Smooth muscle cell (in vitro differentiated cells): Measurements from ENCODE around the gene PNKP. TPM values are rescaled to one million over a fixed set of nuclear protein-coding genes. Genes with fewer than 3 reads are reported as not detected.

Experiments used
- DNase-seq: peaks from one replicate; lab custom pipeline; 2025; ENCODE audit not compliant: unreplicated experiment; lab: John Stamatoyannopoulos, UW
- H2AFZ ChIP-seq: fragments of 200-600 bp; sonication (generic); 2 replicates; pipeline ENCODE4 v1.6.0; 2016; ENCODE audit warnings: antibody characterized with exemption, low read depth, mild to moderate bottlenecking
- H3F3A ChIP-seq: fragments of 200-600 bp; sonication (generic); 2 replicates; pipeline ENCODE4 v1.6.0; 2017; ENCODE audit warnings: antibody characterized with exemption, low read depth
- H3K27ac ChIP-seq: fragments of 200-600 bp; sonication (generic); 2 replicates; pipeline ENCODE4 v1.5.1; 2016; ENCODE audit warnings: low read depth, mild to moderate bottlenecking
- H3K27me3 ChIP-seq: fragments of 200-600 bp; sonication (generic); 2 replicates; pipeline ENCODE4 v1.6.1; 2016; ENCODE audit warnings: low read depth, mild to moderate bottlenecking
- H3K36me3 ChIP-seq: fragments of 200-600 bp; sonication (generic); 2 replicates; pipeline ENCODE4 v1.5.1; 2016; ENCODE audit warnings: low read depth
- H3K4me1 ChIP-seq: fragments of 200-600 bp; sonication (generic); 2 replicates; pipeline ENCODE4 v1.5.1; 2016; ENCODE audit warnings: low read depth
- H3K4me2 ChIP-seq: fragments of 200-600 bp; sonication (generic); 2 replicates; pipeline ENCODE4 v1.6.0; 2016; ENCODE audit warnings: mild to moderate bottlenecking
- H3K4me3 ChIP-seq: fragments of 200-600 bp; sonication (generic); 2 replicates; pipeline ENCODE4 v1.5.1; 2016; ENCODE audit warnings: mild to moderate bottlenecking
- H3K79me2 ChIP-seq: fragments of 200-600 bp; sonication (generic); 2 replicates; pipeline ENCODE4 v1.6.0; 2016; ENCODE audit warnings: low read depth, mild to moderate bottlenecking
- H3K9ac ChIP-seq: fragments of 200-600 bp; sonication (generic); 2 replicates; pipeline ENCODE4 v1.6.0; 2016; ENCODE audit warnings: low read depth
- H3K9me3 ChIP-seq: fragments of 200-600 bp; sonication (generic); replicated peaks from 2 replicates; pipeline ENCODE4 v1.5.1; 2016; ENCODE audit warnings: low read depth
- H4K20me1 ChIP-seq: fragments of 200-600 bp; sonication (generic); 2 replicates; pipeline ENCODE4 v1.6.0; 2016; ENCODE audit warnings: low read depth
- CTCF ChIP-seq: fragments of 200-600 bp; sonication (generic); IDR thresholded peaks from 2 replicates; pipeline ENCODE4 v1.5.1; 2017; ENCODE audit warnings: borderline replicate concordance, mild to moderate bottlenecking, antibody characterized with exemption; ENCODE audit not compliant: insufficient read depth, poor library complexity, severe bottlenecking
- WGBS: methylation state at CpG from one replicate; pipeline ENCODE4 v1.1.7; 2016; ENCODE audit warnings: low lambda C conversion rate; 5-methylcytosine and 5-hydroxymethylcytosine counted together
- polyA plus RNA-seq: library from polyadenylated mRNA; unstranded; fragments of >200 nt; fragmentation: Nextera tagmentation; extraction: Ambion mirVana; gene quantifications from 2 replicates; pipeline ENCODE4 v1.2.1, GENCODE V29; 2016
- total RNA-seq: library from RNA; depleted of rRNA; stranded (reverse); fragments of >200 nt; gene quantifications from 2 replicates; pipeline ENCODE4 v1.2.3, GENCODE V29; 2014

PNKP gene
- total and polyA plus RNA-seq, 2 experiments from 2014 or later: 15.3 to 42.4 TPM

- Histone ChIP-seq H3K4me2 (no peak overlapping the region), H3K27ac (no peak overlapping the region), H3K27me3 (no peaks in the 10 kb centered on the region), H3K4me1 (no peaks in the 10 kb centered on the region), H4K20me1 (peaks cover 23% of the 10 kb centered on the region), H3K36me3 (no peaks in the 10 kb centered on the region), H3K9ac (no peak overlapping the region), H3K79me2 (no peaks in the 10 kb centered on the region), H2AFZ (no peak overlapping the region), H3K4me3 (no peak overlapping the region), H3F3A (no peaks in the 10 kb centered on the region), H3K9me3 (no peaks in the 10 kb centered on the region)
- no peak for DNase-seq
- WGBS: 97% methylated on average over 37 of the region's 37 CpGs
- no peak for TF ChIP-seq CTCF
Observed at GRCh38 chr19:49908480-49909420, 41.4 kb upstream of the PNKP start.

- H3K4me3 ChIP-seq: no peak overlapping the region
- no peaks in the 10 kb centered on the region for H3K27me3 ChIP-seq
- no peak overlapping the region for H2AFZ ChIP-seq
- 98% methylated on average over 23 of the region's 23 CpGs for WGBS
- H3K79me2 ChIP-seq: no peaks in the 10 kb centered on the region
- no peaks in the 10 kb centered on the region for H3K4me1 ChIP-seq
- no peak overlapping the region for H3K9ac ChIP-seq
- peaks cover 16% of the 10 kb centered on the region for H4K20me1 ChIP-seq
- no peak for DNase-seq
- no peak overlapping the region for H3K4me2 ChIP-seq
- TF ChIP-seq CTCF: no peak
- no peak overlapping the region for H3K27ac ChIP-seq
- H3K36me3 ChIP-seq: no peaks in the 10 kb centered on the region
- no peaks in the 10 kb centered on the region for H3F3A ChIP-seq
- H3K9me3 ChIP-seq: no peaks in the 10 kb centered on the region
Observed at GRCh38 chr19:49907745-49908446, 40.5 kb upstream of the PNKP start.

- 96% methylated on average over 16 of the region's 16 CpGs for WGBS
- Histone ChIP-seq H3K27me3 (no peaks in the 10 kb centered on the region), H3K9me3 (no peaks in the 10 kb centered on the region), H3K4me3 (no peak overlapping the region), H4K20me1 (peaks cover 16% of the 10 kb centered on the region), H3F3A (no peaks in the 10 kb centered on the region), H3K27ac (no peak overlapping the region), H3K36me3 (no peaks in the 10 kb centered on the region), H3K79me2 (no peaks in the 10 kb centered on the region), H3K4me2 (no peak overlapping the region), H3K4me1 (no peaks in the 10 kb centered on the region), H3K9ac (no peak overlapping the region), H2AFZ (no peak overlapping the region)
- no peak for TF ChIP-seq CTCF
- DNase-seq: no peak
Observed at GRCh38 chr19:49906879-49907564, 39.6 kb upstream of the PNKP start.
